Psoas muscle (tissue), 8 donors: ENCODE measurements around the gene NANOS1. TPM values are rescaled to one million over a fixed set of nuclear protein-coding genes. Genes with fewer than 3 reads are reported as not detected.

Experiments used
- ATAC-seq, 4 donors: fragments of 200-7000 bp; cut with Tn5 transposase; one replicate each; pipeline ENCODE4 v1.9.1; 2020; ENCODE audit warnings: moderate library complexity in 3 of 4, mild to moderate bottlenecking in 2 of 4
- DNase-seq, 2 donors: peaks; one replicate each; pipeline ENCODE4 v3.0.0-alpha.2; 2020
- H3K27ac ChIP-seq: fragments of 200-600 bp; one replicate; pipeline ENCODE4 v1.8.0; 2022
- H3K27me3 ChIP-seq, 3 donors: fragments of 200-600 bp in 1 of 3; one replicate each; pipeline versions ENCODE4 v1.6.1 to v1.8.0; 2013 to 2022; ENCODE audit warnings: low read length in 2 of 3, mild to moderate bottlenecking in 2 of 3, moderate library complexity in 1 of 3; ENCODE audit not compliant: insufficient read depth in 3 of 3
- H3K36me3 ChIP-seq, 2 donors: fragments of 200-600 bp in 1 of 2; one replicate each; pipeline versions ENCODE4 v1.6.1 to v1.8.0; 2013 to 2022; ENCODE audit warnings: low read depth in 1 of 2, mild to moderate bottlenecking in 1 of 2, moderate library complexity in 1 of 2; ENCODE audit not compliant: insufficient read depth in 1 of 2
- H3K4me1 ChIP-seq: fragments of 200-600 bp; one replicate; pipeline ENCODE4 v1.8.0; 2022
- H3K4me3 ChIP-seq: fragments of 200-600 bp; one replicate; pipeline ENCODE4 v1.8.0; 2022; ENCODE audit warnings: mild to moderate bottlenecking
- H3K9me3 ChIP-seq: fragments of 200-600 bp; one replicate; pipeline ENCODE4 v1.8.0; 2022
- WGBS, 3 donors: extraction: QIAGEN DNeasy Blood & Tissue Kit; methylation state at CpG; one replicate each; pipeline versions ENCODE4 v1.1.6 to v1.1.7; 2013; 5-methylcytosine and 5-hydroxymethylcytosine counted together
- intact Hi-C, 2 donors: fragments of 100-400 bp; cut with DNase I; formaldehyde crosslinking; loops; one replicate each; pipeline versions ENCODE4 v1.11.0 to v1.14.2; 2022
- polyA plus RNA-seq, 3 donors: library from polyadenylated mRNA; stranded (reverse); fragments of 200-250 nt; gene quantifications; one replicate each; pipeline ENCODE4 v1.2.3, GENCODE V29; 2013
- total RNA-seq, 4 donors: library from RNA; stranded (reverse); fragmentation: NEBNext Ultra II Directional in 2 of 4; extraction: Animal tissue kit (Norgen Biotek cat#: 25700) in 2 of 4; gene quantifications; one replicate each; pipeline versions ENCODE4 v1.2.1 to v1.2.4, GENCODE V29; 2021 to 2023
- TF ChIP-seq, protein P1 (sequence below): fragments of 200-600 bp; IDR thresholded peaks from one replicate; pipeline ENCODE4 v1.8.0; 2022; ENCODE audit warnings: antibody characterized with exemption
- donor health status: healthy with polysubstance abuse.
- donor health status: DM: no; HTN: no; CAD: no; lungs with moderate emphysema.
- donor health status: Bipolar disorder and iron deficiency.
- donor health status: healthy.
- donor health status: DM: yes; HTN: yes; CAD: no.
- donor health status: DM: no; HTN: no; CAD: no.
- donor health status: DM: no; HTN: no; CAD: no.
- donor health status: DM: yes; HTN: yes; CAD: no.

The NANOS1 gene
- total and polyA plus RNA-seq, 7 donors, result 1.4 to 59.4 (median 19.3) TPM

DNA sequence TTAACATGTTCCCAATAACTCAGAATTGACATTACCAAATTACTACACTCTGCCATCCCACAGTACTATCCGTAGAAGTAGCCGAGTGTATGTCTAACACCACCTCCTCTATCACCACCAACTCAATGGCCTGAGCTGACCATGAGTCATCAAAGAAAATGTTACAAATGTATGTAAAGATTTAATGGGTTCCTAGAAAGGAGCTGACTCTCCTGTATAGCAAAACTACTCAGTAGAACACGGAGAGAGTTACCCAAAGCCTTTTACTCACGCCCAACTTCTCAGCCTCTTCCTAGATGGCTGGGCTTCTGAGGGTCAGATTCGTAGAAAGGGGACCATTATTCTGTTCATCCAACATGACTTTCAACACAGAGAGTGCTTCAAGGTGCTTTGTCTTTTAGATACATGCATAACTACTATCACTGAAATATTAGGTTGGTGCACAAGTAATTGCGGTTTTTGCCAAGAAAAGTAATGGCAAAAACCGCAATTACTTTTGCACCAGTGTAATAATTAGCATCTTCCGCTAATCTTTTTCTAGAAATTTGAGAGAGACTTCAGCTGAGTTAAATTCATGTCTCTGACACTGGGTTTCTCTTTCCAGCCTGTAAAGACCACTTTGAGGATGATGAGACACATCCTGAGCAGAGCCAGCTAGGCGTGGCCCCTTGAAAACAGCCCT lies 24.0 kb upstream of the NANOS1 start:
- peak overlapping the region; percentile 82 for H3K27ac ChIP-seq

DNA sequence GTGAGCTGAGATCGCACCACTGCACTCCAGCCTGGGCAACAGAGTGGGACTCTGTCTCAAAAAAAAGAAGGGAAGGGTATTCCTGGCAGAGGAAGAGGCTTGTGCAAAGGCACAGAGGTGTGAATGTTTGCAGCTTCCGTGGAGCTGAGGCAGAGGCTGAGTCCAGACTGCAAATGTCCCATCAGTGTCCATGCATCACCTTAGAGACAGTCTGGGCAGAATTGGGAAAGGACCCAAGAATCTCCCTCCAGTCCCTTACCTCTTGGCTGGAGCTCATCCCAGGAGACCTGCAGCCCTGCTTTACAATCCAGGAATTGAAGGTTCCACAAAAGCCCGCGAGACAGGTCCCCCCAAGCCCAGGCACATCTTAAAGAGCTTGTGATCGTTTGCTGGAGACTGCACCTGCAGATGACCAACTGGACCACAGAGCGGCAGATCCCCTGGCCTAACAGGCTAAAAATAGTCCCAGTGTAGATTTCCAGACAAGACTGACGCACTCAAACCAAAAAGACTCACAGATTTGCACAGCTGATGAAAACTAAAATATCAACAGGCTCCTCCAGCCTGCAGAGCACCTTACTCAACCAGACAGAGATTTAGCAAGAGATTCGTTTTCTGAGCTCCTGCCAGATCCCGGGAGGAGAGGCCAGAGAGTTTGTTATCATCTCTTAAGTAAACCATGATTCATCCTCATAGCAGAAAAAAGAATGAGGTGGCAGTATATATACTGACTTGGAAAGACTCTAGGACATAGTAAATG lies 22.9 kb upstream of the NANOS1 start:
- H3K4me1 ChIP-seq, result peaks cover 34% of the 10 kb centered on the region
- DNase-seq (peak; percentile 75 to 86), ATAC-seq (peak; percentile 89 to 97 (median 96))
- H3K4me3 ChIP-seq, result no peak overlapping the region
- no peaks in the 10 kb centered on the region for H3K36me3 ChIP-seq
- WGBS, 3 donors, result 17 to 35% (median 21%) methylated on average over 9 of the region's 9 CpGs
- peak overlapping the region; percentile 82 for H3K27ac ChIP-seq
- no peaks in the 10 kb centered on the region for H3K9me3 ChIP-seq
- H3K27me3 ChIP-seq, result no peaks in the 10 kb centered on the region
- intact Hi-C loops, result loop anchor here in 1 of 2 donors (5.0 kb wide), 1 partner anchor 49 kb away; no protein-coding TSS in a partner anchor
- TF ChIP-seq, protein P1, sequence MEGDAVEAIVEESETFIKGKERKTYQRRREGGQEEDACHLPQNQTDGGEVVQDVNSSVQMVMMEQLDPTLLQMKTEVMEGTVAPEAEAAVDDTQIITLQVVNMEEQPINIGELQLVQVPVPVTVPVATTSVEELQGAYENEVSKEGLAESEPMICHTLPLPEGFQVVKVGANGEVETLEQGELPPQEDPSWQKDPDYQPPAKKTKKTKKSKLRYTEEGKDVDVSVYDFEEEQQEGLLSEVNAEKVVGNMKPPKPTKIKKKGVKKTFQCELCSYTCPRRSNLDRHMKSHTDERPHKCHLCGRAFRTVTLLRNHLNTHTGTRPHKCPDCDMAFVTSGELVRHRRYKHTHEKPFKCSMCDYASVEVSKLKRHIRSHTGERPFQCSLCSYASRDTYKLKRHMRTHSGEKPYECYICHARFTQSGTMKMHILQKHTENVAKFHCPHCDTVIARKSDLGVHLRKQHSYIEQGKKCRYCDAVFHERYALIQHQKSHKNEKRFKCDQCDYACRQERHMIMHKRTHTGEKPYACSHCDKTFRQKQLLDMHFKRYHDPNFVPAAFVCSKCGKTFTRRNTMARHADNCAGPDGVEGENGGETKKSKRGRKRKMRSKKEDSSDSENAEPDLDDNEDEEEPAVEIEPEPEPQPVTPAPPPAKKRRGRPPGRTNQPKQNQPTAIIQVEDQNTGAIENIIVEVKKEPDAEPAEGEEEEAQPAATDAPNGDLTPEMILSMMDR, result no peak

More for the DNA sequence above, 24.0 kb upstream of the NANOS1 start:
- intact Hi-C loops, result loop anchor here in 1 of 2 donors (5.0 kb wide), 1 partner anchor 48 kb away; no protein-coding TSS in a partner anchor
- WGBS, 3 donors, result 88 to 91% (median 89%) methylated on average over 9 of the region's 9 CpGs
- TF ChIP-seq, protein P1, result no peak
- H3K4me1 ChIP-seq, result peaks cover 34% of the 10 kb centered on the region
- H3K4me3 ChIP-seq, result no peak overlapping the region
- no peaks in the 10 kb centered on the region for H3K9me3 ChIP-seq
- no peaks in the 10 kb centered on the region for H3K27me3 ChIP-seq
- no peak for ATAC-seq
- DNase-seq, result no peak
- H3K36me3 ChIP-seq, result no peaks in the 10 kb centered on the region

DNA sequence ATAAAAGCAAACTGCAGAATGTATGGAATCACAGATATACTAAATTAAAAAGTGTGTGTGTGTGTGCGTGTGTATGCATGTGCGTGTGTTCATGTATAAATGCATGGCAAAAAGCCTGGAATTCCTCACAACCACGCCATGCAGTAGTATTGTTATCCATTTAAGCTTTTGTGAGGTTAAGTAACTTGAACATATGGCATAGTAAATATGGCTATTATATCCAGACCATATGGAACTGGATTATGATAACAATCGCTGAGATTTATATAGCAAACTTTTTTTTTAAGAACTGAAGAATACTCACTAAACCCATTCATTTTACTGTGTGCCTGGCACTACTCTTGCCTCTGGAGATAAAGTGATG lies 22.3 kb upstream of the NANOS1 start:
- no peaks in the 10 kb centered on the region for H3K27me3 ChIP-seq
- no peaks in the 10 kb centered on the region for H3K36me3 ChIP-seq
- ATAC-seq, result no peak
- no peaks in the 10 kb centered on the region for H3K9me3 ChIP-seq
- intact Hi-C loops, result loop anchor here in 1 of 2 donors (5.0 kb wide), 1 partner anchor 50 kb away; no protein-coding TSS in a partner anchor
- DNase-seq, result no peak
- TF ChIP-seq, protein P1, result no peak
- H3K4me3 ChIP-seq, result no peak overlapping the region
- peak overlapping the region; percentile 82 for H3K27ac ChIP-seq
- 40 to 63% (median 56%) methylated on average over 4 of the region's 4 CpGs for WGBS, 3 donors
- H3K4me1 ChIP-seq, result peaks cover 34% of the 10 kb centered on the region

DNA sequence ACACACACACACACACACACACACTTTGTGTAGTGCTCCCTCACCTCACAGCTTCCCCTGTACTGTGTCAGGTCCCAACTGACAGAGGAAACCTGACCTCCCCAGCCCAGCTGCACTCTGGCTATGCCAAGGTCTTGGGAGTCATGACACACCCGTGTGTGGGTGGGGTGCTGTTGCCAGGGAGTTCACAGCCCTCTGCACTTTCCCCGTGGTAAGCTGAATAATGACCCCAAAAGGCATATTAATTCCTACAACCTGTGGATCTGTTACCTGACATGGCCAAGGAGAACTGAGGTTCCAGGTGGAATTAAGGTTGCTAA lies 8.9 kb upstream of the NANOS1 start:
- H3K9me3 ChIP-seq, result no peaks in the 10 kb centered on the region
- peak; percentile 87 to 93 (median 88) for ATAC-seq
- WGBS, 3 donors, result 9 to 11% (median 9%) methylated on average over 2 of the region's 2 CpGs
- intact Hi-C loops, result loop anchor here (10.0 kb wide), 3 partner anchors 146 to 276 kb away; partner anchors contain the start of gene CACUL1 (in 1 of the 2)
- peaks cover 17% of the 10 kb centered on the region for H3K4me1 ChIP-seq
- TF ChIP-seq, protein P1, result no peak
- H3K27me3 ChIP-seq, result no peaks in the 10 kb centered on the region
- no peaks in the 10 kb centered on the region for H3K36me3 ChIP-seq
- peak; percentile 58 to 84 for DNase-seq
- no peak overlapping the region for H3K4me3 ChIP-seq
- H3K27ac ChIP-seq, result peak overlapping the region; percentile 61
